Right lung (tissue), 5 donors: ENCODE measurements around the gene TOP3B. TPM values are rescaled to one million over a fixed set of nuclear protein-coding genes. Genes with fewer than 3 reads are reported as not detected.

Experiments
- DNase-seq, 2 donors: peaks; one replicate each; pipeline ENCODE4 v3.0.0-alpha.2; 2013
- polyA plus RNA-seq, 5 donors: library from polyadenylated mRNA; unstranded; fragments of 120-200 nt; gene quantifications; one replicate each; pipeline versions ENCODE4 v1.2.1 to v1.2.3, GENCODE V29; 2013; ENCODE audit warnings: inconsistent platforms in 1 of 5, low replicate concordance in 1 of 5; ENCODE audit not compliant: insufficient read length in 5 of 5, insufficient read depth in 1 of 5

Gene TOP3B
- polyA plus RNA-seq, 5 donors, result 26.5 to 32.3 (median 28.4) TPM

GRCh38 chr22:21907638-21908522 lies 74.7 kb downstream of the TOP3B start:
- no peak for DNase-seq

Other genes with a start within 250 kb of the TOP3B start
- gene YPEL1, start 247.0 kb downstream of the TOP3B start, polyA plus RNA-seq, result 10 to 100 TPM; 15.2 to 20.1 (median 19.4) TPM
- gene MAPK1, start 115.1 kb downstream of the TOP3B start, polyA plus RNA-seq, result 100 to 1,000 TPM in 3 of 5 donors, 10 to 100 TPM in 2; 86.8 to 113 (median 105) TPM
- gene PPM1F, start 29.9 kb downstream of the TOP3B start, polyA plus RNA-seq, result 10 to 100 TPM; 37.2 to 61.4 (median 47.4) TPM